ENCODE data around the gene CSNK1A1.
"Not testable (repeated sequence)": the region's sequence is repeated elsewhere in the genome, so short reads cannot be mapped to it uniquely, and the experiment has no call there.

CSNK1A1 gene

DNA sequence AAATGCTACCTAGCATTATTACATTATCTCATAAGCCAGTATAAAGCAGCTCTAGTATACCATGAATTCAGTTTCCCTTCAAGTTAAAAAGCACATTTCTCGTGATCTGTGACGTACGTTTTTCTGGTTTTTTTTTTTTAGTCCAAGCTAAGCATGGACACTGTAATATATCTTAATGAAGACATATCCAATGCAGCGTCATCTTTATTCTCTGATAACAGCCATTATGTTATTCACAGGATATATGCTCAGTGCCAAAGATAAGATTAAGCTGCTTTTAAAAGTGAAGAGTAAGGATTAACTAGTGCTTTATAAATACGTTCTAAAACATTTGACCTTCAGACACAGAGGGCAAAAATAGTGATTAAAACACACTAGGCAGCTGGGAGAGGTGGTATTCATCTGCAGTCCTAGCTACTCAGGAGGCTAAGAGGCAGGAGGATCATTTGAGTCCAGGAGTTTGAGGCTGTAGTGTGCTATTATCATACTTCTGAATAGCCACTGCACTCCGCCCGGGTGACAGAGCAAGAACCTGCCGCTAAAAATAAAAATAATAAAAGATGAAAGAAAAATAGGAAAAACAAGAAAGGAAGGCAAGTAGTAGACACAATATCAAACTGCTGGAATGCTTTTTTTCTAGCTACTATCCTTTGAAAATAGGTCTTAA, 7.7 kb downstream of the CSNK1A1 start:
- intact Hi-C loops (cut with DNase I) = no loop called here
- DNase-seq = no peak

DNA sequence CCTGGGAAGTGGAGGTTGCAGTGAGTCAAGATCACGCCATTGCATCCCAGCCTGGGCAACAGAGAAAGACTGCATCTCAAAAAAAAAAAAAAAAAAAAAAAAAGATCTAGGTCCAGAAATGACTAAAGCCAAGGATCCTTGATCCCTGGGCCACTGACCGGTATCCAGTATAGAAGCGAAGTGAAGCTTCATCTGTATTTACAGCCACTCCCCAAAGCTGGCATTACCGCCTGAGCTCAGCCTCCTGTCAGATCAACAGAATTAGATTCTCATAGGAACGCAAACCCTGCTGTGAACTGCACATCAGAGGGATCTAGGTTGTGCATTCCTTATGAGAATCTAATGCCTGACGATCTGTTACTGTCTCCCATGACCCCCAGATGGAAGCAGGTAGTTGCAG, 9.3 kb downstream of the CSNK1A1 start:
- no peak for DNase-seq
- intact Hi-C loops (cut with DNase I) = no loop called here

DNA sequence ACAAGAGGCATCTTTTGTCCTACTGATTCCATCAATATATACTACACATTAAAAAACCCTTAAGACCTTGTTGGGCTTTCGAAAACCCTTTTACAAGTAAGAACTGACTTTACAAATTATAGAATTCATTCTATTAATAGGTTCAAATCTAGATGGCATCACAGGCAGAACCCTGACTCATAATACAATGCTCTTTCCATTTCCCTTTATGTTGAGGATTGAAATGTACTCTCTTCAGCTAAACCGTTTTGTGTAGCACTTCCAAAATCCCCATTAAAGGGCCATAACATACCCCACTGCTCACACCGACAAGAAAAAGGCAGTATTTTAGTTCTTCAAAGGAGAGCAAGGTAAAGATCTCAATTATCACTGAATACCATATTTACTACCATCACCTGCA, 11.2 kb downstream of the CSNK1A1 start:
- no peak for DNase-seq
- intact Hi-C loops (cut with DNase I) = no loop called here

DNA sequence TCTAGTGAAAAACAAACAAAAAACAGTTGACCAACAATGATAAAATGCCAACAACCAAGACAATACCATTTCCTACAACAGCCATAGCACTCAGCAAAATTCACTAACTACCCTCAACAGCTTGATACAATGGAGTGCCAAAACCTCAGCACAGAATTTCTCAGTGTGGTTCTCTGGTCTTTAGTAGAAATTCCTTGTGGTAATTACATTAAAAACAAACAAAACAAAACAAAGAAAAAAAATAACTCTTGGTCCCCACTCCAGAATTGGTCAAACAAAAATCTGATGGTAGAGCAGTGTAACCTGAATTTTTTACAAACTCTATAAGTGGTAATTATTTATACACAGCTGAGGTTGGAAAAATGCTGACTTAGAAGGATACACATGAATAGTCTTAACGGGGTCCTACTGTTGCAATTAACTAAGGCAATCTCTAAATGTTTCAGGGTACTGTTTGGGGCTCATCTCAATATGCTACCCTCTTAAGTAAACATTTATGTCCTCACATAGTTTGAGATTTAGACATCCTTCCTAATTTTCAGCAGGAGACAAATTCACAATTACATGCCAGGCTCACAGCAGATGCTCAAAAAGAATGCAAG, 13.8 kb downstream of the CSNK1A1 start:
- no peak for DNase-seq
- intact Hi-C loops (cut with DNase I) = no loop called here

DNA sequence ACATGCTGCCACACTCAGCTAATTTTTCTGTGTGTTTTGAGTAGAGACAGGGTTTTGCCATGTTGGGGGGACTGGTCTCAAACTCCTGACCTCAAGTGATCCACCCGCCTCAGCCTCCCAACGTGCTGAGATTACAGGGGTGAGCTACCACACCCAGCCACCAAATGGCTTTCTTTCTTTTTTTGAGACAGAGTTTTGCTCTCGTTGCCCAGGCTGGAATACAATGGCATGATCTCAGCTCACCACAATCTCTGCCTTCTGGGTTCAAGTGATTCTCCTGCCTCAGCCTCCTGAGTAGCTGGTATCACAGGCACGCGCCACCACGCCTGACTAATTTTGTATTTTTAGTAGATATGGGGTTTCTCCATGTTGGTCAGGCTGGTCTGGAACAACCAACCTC, 15.5 kb downstream of the CSNK1A1 start:
- DNase-seq; intact Hi-C loops (cut with DNase I): not testable (repeated sequence)

DNA sequence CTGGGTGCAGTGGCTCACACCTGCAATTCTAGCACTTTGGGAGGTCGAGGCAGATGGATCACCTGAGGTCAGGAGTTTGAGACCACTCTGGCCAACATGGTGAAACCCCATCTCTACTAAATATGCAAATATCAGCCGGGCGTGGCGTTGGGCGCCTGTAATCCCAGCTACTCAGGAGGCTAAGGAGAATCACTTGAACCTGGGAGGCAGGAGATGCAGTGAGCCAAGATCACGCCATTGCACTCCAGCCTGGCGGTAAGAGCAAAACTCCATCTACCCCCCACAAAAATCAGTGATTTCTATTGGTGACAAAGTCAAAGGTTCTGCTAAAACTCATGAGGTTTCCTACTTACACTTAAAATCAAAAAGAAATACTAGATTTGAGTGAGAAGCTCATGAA, 18.8 kb downstream of the CSNK1A1 start:
- intact Hi-C loops (cut with DNase I) = no loop called here
- no peak for DNase-seq

DNA sequence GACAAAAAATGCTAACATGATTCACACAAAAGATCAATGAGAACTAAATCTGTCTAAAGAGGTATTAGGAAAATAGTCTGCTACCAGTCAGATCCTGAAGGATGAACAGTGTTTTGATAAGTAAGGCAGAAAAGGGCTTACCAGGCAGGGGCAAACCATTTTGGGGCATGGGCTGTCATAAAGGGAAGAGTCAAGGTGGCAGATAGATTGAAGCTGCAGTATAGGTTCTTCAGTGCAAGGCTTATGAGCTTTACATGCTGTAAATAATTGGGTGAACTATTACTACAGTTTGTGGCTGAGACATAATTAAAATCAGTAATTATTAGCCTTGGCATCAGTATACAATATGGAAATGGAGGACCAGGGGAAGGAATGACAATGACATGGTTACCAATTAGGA, 21.8 kb downstream of the CSNK1A1 start:
- no peak for DNase-seq
- intact Hi-C loops (cut with DNase I) = no loop called here

- intact Hi-C loops (cut with DNase I) = no loop called here
- no peak for DNase-seq
Observed at GRCh38 chr5:149528281-149529060, 22.8 kb downstream of the CSNK1A1 start.

DNA sequence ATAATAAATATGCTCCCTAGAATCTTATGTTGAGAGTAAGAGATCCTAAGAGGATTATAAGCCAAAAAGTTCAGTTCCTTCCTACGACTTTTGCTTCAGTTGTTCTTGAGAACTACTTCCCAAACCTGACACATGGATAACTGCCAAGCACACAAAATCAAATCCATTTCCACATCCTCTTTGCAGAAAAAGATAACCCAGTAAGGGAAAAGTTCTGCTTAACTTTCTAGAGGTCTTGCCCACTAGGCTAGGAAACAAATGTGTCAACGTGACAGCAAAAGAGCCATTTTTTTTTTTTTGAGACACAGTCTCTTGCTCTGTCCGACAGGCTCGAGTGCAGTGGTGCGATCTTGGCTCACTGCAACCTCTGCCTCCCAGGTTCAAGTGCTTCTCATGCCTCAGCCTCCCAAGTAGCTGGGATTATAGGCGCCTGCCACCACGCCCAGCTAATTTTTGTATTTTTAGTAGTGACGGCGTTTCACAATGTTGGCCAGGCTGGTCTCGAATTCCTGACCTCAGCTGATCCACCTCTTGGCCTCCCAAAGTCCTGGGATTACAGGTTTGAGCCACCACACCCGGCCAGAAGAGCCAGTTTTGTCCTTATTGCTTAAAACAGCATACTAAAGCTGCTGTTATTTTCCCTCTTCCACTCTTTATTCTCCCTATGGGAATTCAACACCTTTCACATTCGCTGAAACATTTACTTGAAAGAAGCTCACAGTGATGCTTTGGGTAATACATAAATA, 24.2 kb downstream of the CSNK1A1 start:
- DNase-seq = no peak
- intact Hi-C loops (cut with DNase I) = no loop called here

GRCh38 chr5:149521739-149522685, 29.2 kb downstream of the CSNK1A1 start:
- DNase-seq = peak in 2 of 42 donors; percentile 34 to 62
- intact Hi-C loops (cut with DNase I) = no loop called here

DNA sequence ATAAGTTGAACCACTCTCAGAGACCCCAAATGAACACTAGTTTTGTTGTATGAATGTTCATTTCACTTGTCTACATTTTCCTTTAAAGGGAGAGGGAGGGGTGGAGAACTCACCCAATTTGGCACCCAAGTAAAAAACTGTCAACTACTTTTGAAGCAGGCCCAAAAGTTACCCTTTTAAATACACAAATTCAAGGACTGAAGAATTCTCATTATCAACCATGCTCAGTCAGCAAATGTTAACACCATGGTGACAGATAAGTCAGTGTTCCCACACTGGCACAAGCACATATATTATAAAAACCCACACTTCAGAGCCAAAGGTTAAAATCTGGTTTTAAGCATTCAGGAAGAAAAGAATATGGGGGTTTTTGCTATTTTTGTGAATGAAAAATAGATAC, 31.6 kb downstream of the CSNK1A1 start:
- intact Hi-C loops (cut with DNase I) = no loop called here
- DNase-seq = no peak

DNA sequence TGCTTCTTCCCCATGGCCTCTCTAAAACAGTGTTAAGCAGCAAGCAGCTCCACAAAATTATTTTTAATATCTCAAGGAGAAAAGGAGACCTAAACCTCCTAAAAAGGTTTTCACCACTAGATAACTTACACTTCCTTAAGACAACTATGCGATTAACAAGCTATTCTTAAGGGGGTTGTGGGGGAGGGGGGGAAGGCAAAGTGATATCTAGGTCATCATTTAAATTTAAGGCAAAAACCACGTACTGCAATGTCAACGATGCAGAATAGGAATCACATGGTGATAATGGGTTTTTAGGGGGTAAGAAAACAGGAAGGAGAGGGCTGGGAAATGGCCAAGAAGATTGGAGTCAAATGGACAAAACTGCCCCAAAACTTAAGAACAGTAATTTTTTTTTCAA, 32.6 kb downstream of the CSNK1A1 start:
- intact Hi-C loops (cut with DNase I) = no loop called here
- DNase-seq = no peak

- DNase-seq = peak in 37 of 42 donors; percentile 12 to 79 (median 45)
- intact Hi-C loops (cut with DNase I) = no loop called here
Observed at GRCh38 chr5:149517461-149518122, 33.6 kb downstream of the CSNK1A1 start.

GRCh38 chr5:149514512-149514911, 36.7 kb downstream of the CSNK1A1 start:
- intact Hi-C loops (cut with DNase I) = no loop called here
- no peak for DNase-seq

- DNase-seq; intact Hi-C loops (cut with DNase I): not testable (repeated sequence)
Observed at GRCh38 chr5:149513372-149513947, 37.8 kb downstream of the CSNK1A1 start.

- DNase-seq = no peak
- intact Hi-C loops (cut with DNase I) = no loop called here
Observed at GRCh38 chr5:149510136-149510535, 41.1 kb downstream of the CSNK1A1 start.

- no peak for DNase-seq
- intact Hi-C loops (cut with DNase I) = loop anchor here (10.0 kb wide), 1 partner anchor 50 kb away; no protein-coding TSS in a partner anchor
Observed at GRCh38 chr5:149504677-149505076, 46.6 kb downstream of the CSNK1A1 start.

DNA sequence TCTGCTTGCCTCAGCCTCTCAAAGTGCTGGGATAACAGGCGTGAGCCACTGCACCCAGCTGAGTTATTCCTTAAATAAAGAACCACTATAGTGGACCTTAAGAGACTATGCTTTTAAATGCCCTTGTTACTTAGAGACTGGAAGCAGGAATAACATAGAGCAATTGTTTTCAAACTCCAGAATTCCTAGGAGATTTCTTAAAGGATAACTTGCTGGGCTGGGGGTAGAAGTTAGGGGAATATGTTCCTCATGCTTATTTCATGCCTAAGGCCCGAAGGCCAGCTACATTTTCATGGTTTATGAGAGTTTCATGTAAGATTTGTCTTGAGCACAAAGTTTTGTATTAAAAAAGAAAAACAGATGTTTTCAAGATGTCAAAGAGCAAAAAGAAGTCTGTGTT, 48.2 kb downstream of the CSNK1A1 start:
- DNase-seq = no peak
- intact Hi-C loops (cut with DNase I) = loop anchor here (10.0 kb wide), 1 partner anchor 48 kb away; no protein-coding TSS in a partner anchor
